H1 (cell line): ENCODE results near the gene PRF1.

Experiments
- CTCF ChIP-seq, 3 experiments: IDR thresholded peaks; 1 replicate in 2 of 3; 2 replicates in 1 of 3; pipeline versions ENCODE4 v1.5.1 to v1.6.1; 2011; ENCODE audit warnings: low read length in 3 of 3, mild to moderate bottlenecking in 3 of 3, inconsistent platforms in 2 of 3, low read depth in 1 of 3, moderate library complexity in 1 of 3; ENCODE audit not compliant: insufficient read depth in 1 of 3; ENCODE audit errors: control extremely low read depth in 1 of 3
- EZH2 ChIP-seq: fragments of 200-600 bp; sonication (generic); IDR thresholded peaks from 2 replicates; pipeline ENCODE4 v1.7.1; 2012; ENCODE audit warnings: low read depth, mild to moderate bottlenecking, moderate library complexity, low read length, inconsistent platforms; ENCODE audit not compliant: severe bottlenecking
- JUND ChIP-seq: IDR thresholded peaks from 2 replicates; pipeline ENCODE4 v1.6.1; 2011; ENCODE audit warnings: mild to moderate bottlenecking, improper control_type of control experiment, low read length
- NRF1 ChIP-seq: IDR thresholded peaks from 2 replicates; pipeline ENCODE4 v1.6.1; 2011; ENCODE audit warnings: mild to moderate bottlenecking, low read depth, low read length, improper control_type of control experiment
- RAD21 ChIP-seq, 2 experiments: IDR thresholded peaks in 1 of 2; conservative IDR thresholded peaks in 1 of 2; 2 replicates each; pipeline ENCODE4 v1.6.1; 2011; ENCODE audit warnings: low read depth in 2 of 2, low read length in 2 of 2, improper control_type of control experiment in 1 of 2, inconsistent platforms in 1 of 2, mild to moderate bottlenecking in 1 of 2, moderate library complexity in 1 of 2
- RFX5 ChIP-seq: IDR thresholded peaks from 2 replicates; pipeline ENCODE4 v1.6.1; 2011; ENCODE audit warnings: low read depth, low read length, improper control_type of control experiment, borderline replicate concordance
- RNF2 ChIP-seq: fragments of 200-900, 300-1000 bp; sonication (generic); IDR thresholded peaks from 2 replicates; pipeline ENCODE4 v1.7.1; 2016; ENCODE audit warnings: borderline replicate concordance, low read depth, mild to moderate bottlenecking, antibody characterized with exemption, low read length; ENCODE audit not compliant: poor library complexity, severe bottlenecking; ENCODE audit errors: missing control alignments
- SP1 ChIP-seq: IDR thresholded peaks from 2 replicates; pipeline ENCODE4 v1.6.1; 2011; ENCODE audit warnings: low read depth, low read length
- SUZ12 ChIP-seq: fragments of 200-600 bp; sonication (generic); IDR thresholded peaks from 2 replicates; pipeline ENCODE4 v1.6.1; 2012; ENCODE audit warnings: mild to moderate bottlenecking, inconsistent platforms, low read length, moderate library complexity, mixed read lengths
- TAF1 ChIP-seq: IDR thresholded peaks from 2 replicates; pipeline ENCODE4 v1.6.1; 2011; ENCODE audit warnings: mild to moderate bottlenecking, low read depth, low read length
- YY1 ChIP-seq: IDR thresholded peaks from 2 replicates; pipeline ENCODE4 v1.6.1; 2011; ENCODE audit warnings: low read depth, mild to moderate bottlenecking, low read length
- TF ChIP-seq, protein P1 (sequence below): IDR thresholded peaks from 2 replicates; pipeline ENCODE4 v1.6.1; 2011; ENCODE audit warnings: low read length, improper control_type of control experiment

- TF ChIP-seq CTCF (IDR thresholded peaks at IDR 0.05; ENCODE audit: control extremely low read depth in 1 of 3, insufficient read depth in 1 of 3, low read depth in 1 of 3, low read length in 3 of 3), result no peak
- TF ChIP-seq NRF1, result no peak
- TF ChIP-seq EZH2, result no peak
- no peak for TF ChIP-seq RAD21 (IDR thresholded peaks at IDR 0.05 in 1 of 2, conservative IDR thresholded peaks at IDR 0.05 in 1 of 2; ENCODE audit: low read depth in 2 of 2, low read length in 2 of 2)
- no peak for TF ChIP-seq SUZ12
- TF ChIP-seq RFX5, result no peak
- TF ChIP-seq RNF2, result no peak
- no peak for TF ChIP-seq TAF1
- TF ChIP-seq JUND, result no peak
- TF ChIP-seq YY1, result no peak
- TF ChIP-seq, protein P1, sequence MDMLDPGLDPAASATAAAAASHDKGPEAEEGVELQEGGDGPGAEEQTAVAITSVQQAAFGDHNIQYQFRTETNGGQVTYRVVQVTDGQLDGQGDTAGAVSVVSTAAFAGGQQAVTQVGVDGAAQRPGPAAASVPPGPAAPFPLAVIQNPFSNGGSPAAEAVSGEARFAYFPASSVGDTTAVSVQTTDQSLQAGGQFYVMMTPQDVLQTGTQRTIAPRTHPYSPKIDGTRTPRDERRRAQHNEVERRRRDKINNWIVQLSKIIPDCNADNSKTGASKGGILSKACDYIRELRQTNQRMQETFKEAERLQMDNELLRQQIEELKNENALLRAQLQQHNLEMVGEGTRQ, result no peak
- no peak for TF ChIP-seq SP1
Observed at GRCh38 chr10:70551971-70552422, 50.5 kb downstream of the PRF1 start.
